ENCODE measurements around the gene ABCC1. TPM values are rescaled to one million over a fixed set of nuclear protein-coding genes. Genes with fewer than 3 reads are reported as not detected.

ABCC1 gene
- total and polyA plus RNA-seq, 2 of the 4 experiments (the other 2 are of a cell fraction): 39.4 to 66.0 TPM

DNA sequence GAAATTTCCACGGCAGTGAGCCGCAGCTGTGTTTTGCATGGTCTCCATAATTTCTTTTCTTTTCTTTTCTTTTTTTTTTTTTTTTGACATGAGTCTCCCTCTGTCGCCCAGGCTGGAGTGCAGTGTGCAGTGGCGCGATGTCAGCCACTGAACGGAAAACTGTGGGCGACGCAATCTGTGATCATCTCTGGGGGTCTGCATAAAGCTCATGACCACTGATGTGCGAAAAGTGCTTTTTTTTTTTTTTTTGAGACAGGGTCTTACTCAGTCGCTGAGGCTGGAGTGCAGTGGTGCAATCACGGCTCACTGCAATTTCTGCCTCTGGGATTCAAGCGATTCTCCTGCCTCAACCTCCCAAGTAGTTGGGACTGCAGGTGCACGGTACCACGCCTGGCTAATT is 156.2 kb downstream of the ABCC1 start:
- Histone ChIP-seq H3K4ac (ENCODE audit: low read depth, low read length) (no peak overlapping the region), H2BK15ac (ENCODE audit: low read depth, low read length) (no peak overlapping the region), H2AK5ac (ENCODE audit: low read depth, low read length) (no peak overlapping the region), H3K36me3 (ENCODE audit: control insufficient read depth, insufficient read depth, low read length) (peaks cover 83% of the 10 kb centered on the region), H3K27ac (ENCODE audit: insufficient read depth, low read length) (no peak overlapping the region), H3K4me3 (ENCODE audit: insufficient read depth, low read depth, low read length) (no peak overlapping the region), H3K4me1 (ENCODE audit: control insufficient read depth, insufficient read depth, low read length) (no peaks in the 10 kb centered on the region), H3K4me2 (ENCODE audit: low read depth, low read length) (no peak overlapping the region), H2AFZ (replicated peaks; ENCODE audit: low read length, poor library complexity) (no peak overlapping the region), H3K27me3 (ENCODE audit: control insufficient read depth, insufficient read depth, low read length) (no peaks in the 10 kb centered on the region), H4K20me1 (ENCODE audit: insufficient read depth, low read length) (peaks cover 20% of the 10 kb centered on the region), H3K9ac (ENCODE audit: low read depth, low read length) (no peak overlapping the region), H4K5ac (ENCODE audit: low read depth, low read length) (no peak overlapping the region), H3K18ac (ENCODE audit: low read depth, low read length) (no peak overlapping the region), H4K8ac (ENCODE audit: low read depth in 2 of 2, low read length in 2 of 2) (no peak overlapping the region), H3K23ac (ENCODE audit: low read depth, low read length) (no peak overlapping the region), H4K91ac (ENCODE audit: insufficient read depth, low read depth, low read length) (no peak overlapping the region), H2AK9ac (replicated peaks; ENCODE audit: low read depth, low read length, poor library complexity) (no peak overlapping the region), H3K9me3 (ENCODE audit: control insufficient read depth, insufficient read depth, low read length) (no peaks in the 10 kb centered on the region), H3K79me1 (ENCODE audit: low read depth in 1 of 2, low read length in 2 of 2) (peaks cover 17 to 49% of the 10 kb centered on the region in 2 experiments), H3K9me1 (ENCODE audit: insufficient read depth, low read length) (peaks cover 9% of the 10 kb centered on the region; the same call in 1 of the 2 replicates), H2BK20ac (ENCODE audit: low read depth, low read length) (no peak overlapping the region), H2BK5ac (ENCODE audit: low read depth, low read length, poor library complexity, severe bottlenecking) (no peak overlapping the region), H2BK120ac (ENCODE audit: low read depth, low read length) (no peak overlapping the region), H3K14ac (replicated peaks; ENCODE audit: low read depth, low read length) (no peak overlapping the region), H3K56ac (ENCODE audit: extremely low read depth, insufficient read depth, low read length) (no peak overlapping the region)
- ChIA-PET CTCF (interaction anchor here (0.7 kb wide), 1 partner anchor 34 kb away, joined by 4 read pairs; no protein-coding TSS in a partner anchor), POLR2A (ENCODE audit: unreplicated experiment) (no interaction called here)
- DNase-seq (no peak), ATAC-seq (ENCODE audit: low read depth) (no peak)
- 93% methylated on average over 11 of the region's 14 CpGs; no CpG with 5 or more reads in 1 of the 2 experiments for WGBS, 2 experiments (ENCODE audit: extremely low coverage in 2 of 2, insufficient read length in 1 of 2)
- intact Hi-C loops (cut with micrococcal nuclease): no loop called here
- TF ChIP-seq NFE2L2 (IDR thresholded peaks at IDR 0.05; ENCODE audit: low read depth, low read length) (no peak), RAD21 (IDR thresholded peaks at IDR 0.05; ENCODE audit: low read length) (no peak), MAFK (IDR thresholded peaks at IDR 0.05; ENCODE audit: low read depth, low read length) (no peak)
- TF ChIP-seq, protein P1, sequence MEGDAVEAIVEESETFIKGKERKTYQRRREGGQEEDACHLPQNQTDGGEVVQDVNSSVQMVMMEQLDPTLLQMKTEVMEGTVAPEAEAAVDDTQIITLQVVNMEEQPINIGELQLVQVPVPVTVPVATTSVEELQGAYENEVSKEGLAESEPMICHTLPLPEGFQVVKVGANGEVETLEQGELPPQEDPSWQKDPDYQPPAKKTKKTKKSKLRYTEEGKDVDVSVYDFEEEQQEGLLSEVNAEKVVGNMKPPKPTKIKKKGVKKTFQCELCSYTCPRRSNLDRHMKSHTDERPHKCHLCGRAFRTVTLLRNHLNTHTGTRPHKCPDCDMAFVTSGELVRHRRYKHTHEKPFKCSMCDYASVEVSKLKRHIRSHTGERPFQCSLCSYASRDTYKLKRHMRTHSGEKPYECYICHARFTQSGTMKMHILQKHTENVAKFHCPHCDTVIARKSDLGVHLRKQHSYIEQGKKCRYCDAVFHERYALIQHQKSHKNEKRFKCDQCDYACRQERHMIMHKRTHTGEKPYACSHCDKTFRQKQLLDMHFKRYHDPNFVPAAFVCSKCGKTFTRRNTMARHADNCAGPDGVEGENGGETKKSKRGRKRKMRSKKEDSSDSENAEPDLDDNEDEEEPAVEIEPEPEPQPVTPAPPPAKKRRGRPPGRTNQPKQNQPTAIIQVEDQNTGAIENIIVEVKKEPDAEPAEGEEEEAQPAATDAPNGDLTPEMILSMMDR (conservative IDR thresholded peaks at IDR 0.05; ENCODE audit: low read depth, low read length): no peak
- TF ChIP-seq, protein P2, sequence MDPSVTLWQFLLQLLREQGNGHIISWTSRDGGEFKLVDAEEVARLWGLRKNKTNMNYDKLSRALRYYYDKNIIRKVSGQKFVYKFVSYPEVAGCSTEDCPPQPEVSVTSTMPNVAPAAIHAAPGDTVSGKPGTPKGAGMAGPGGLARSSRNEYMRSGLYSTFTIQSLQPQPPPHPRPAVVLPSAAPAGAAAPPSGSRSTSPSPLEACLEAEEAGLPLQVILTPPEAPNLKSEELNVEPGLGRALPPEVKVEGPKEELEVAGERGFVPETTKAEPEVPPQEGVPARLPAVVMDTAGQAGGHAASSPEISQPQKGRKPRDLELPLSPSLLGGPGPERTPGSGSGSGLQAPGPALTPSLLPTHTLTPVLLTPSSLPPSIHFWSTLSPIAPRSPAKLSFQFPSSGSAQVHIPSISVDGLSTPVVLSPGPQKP (IDR thresholded peaks at IDR 0.05; ENCODE audit: borderline replicate concordance, low read depth, low read length): no peak
- dilution Hi-C loops (cut with HindIII; ENCODE audit: low sequenced_read_pairs, unreplicated experiment): no loop called here
- in situ Hi-C loops (cut with MboI; ENCODE audit: low sequenced_read_pairs): no loop called here
- no TSS peak for BruUV-seq (replicated peaks)

Data from IMR-90 (cell line).